Smooth muscle cell of trachea (primary cell): ENCODE measurements around the gene GPR4. TPM values are rescaled to one million over a fixed set of nuclear protein-coding genes. Genes with fewer than 3 reads are reported as not detected.

Source experiments
- total RNA-seq: library from RNA; depleted of rRNA; stranded (reverse); fragments of >200 nt; gene quantifications from 2 replicates; pipeline ENCODE4 v1.2.1, GENCODE V29; 2014

Gene GPR4
- 0.17 and 0.73 TPM in 2 replicates for total RNA-seq

DNA sequence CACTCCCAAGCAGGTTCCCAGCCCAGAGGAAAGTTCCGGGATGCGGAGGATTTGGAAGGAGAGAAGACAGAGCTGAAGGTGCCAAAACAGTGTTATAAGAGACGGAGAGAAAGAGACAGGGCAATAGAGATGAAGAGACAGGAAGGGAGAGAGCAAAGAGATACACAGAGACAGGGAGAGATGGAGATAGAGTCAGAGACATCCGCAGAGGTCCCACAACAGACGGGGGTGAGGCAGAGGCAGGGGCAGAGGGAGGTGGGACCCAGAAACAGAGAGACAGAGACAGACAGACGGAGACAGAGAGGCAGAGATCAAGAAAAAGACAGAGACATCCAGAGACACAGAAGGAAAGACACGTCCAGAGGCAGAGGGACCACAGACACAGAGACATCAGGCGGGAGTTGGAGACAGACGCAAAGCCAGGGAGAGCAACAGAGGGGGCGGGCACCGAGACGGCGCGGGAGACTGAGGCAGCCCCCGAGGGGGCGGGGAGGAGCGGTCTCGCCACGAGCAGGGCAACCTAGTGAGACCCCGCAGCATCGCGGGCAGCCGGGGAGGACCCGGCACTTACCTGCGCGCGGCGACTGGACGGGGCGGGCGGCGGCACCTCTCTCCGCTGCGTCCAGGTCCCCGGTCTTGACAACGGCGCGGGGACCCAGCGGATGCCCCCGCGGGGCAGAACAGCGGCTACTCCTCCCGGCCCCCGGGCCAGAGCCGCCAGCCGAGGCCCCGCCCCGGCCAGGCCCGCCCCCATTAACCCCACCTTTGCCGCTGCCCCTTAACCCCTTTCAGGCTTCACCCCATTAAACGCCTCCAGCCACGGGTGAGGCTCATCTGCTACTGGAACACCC is at the start of gene GPR4:
Gene GPR4 (minus strand): TSS at position 689 of the 851 bp plus-strand sequence. CDS start 10,346 bp downstream, outside the sequence.

DNA sequence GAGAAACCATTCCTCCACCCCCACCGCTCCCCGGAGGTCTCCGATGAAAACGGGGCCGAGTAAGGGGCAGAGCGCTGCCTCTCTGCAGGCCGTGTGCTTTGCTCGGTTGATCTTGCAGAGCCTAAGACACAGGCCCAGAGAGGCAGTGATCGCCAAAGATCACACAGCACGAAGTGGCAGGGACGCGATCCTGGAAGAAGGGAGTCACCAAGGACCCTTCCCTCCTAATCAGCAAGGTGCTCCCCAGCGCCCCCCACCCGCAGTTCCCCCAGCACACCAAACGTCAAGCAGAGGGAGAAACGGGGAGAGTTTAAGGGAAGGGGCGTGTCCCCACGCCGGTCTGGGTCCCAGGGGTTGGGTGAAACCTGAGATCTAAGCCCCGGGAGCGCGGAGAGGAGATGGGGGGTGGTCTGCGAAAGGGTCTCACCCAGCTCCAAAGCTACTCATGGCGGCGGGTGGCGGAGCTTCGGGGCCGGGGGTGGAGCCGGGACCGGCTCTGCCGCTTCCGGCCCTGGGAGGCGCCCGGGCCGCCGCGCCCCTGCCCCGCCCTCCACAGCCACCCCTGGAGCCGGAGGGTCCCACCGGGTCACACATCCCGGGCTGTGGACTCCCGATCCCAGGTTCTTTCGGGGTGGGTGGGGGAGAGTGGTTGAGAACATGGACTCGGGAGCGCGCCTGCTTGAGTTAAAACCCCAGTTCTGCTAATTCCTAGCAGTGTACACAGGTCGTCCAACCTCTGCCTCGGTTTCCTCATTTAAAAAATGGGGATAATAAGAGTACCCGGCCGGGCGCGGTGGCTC is 37.1 kb upstream of the GPR4 start, which contains the start of gene EML2:
Gene EML2 (minus strand): TSS at position 468 of the 800 bp plus-strand sequence. CDS start 21 bp downstream, at position 447.

DNA sequence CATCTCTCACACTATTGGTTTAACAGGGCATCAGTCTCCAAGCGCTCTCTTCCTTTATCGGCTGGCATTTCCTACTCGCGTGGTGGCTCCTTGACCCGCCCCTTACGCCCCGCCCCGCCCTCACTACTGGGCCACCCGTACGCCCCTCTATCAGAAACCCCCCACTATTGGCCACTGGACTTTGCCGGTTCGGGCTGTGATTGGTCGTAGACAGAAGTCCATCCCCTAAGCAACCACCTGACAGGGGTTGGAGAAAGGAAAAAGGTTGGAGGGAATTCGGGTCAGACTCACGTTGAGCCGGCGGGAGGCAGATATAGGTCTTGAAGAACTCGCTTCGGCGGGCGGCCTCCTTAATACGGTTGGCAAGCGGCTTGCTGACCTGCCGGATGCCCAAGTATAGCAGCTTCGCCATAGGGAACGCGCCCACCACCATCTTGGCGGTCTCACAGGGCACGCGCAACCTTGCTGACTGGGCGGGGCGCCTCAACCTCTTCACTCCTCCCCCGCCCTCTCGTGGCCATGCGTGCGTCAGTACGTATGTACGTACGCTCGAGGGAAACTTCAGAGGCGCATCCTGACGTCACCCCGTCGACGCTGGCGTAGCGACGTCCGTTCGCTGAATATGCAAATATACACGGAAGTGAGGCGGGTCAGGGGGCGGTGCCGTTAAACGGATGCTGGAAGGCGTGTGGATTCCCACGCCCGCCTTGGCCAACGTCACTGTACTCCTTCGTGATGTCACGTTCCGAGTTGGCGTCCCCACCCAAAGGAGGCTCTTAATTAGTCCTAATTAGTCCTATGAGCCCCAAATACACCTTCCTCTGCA is 17.5 kb downstream of the GPR4 start, which contains the start of gene OPA3:
Gene OPA3 (minus strand): TSS at position 471 of the 826 bp plus-strand sequence. CDS start 38 bp downstream, at position 433.

Other genes starting within 250 kb of the GPR4 start
- gene ERCC2, start 231.6 kb downstream of the GPR4 start, total RNA-seq, result 18.0 and 28.1 TPM in 2 replicates
- gene PPP1R13L, start 197.1 kb downstream of the GPR4 start, total RNA-seq, result 1.5 and 2.2 TPM in 2 replicates
- gene POLR1G, start 195.6 kb downstream of the GPR4 start, total RNA-seq, result 2.9 and 4.3 TPM in 2 replicates
- 78.7 and 79.7 TPM in 2 replicates for gene ERCC1, start 178.3 kb downstream of the GPR4 start, total RNA-seq
- gene FOSB, start 134.2 kb downstream of the GPR4 start, total RNA-seq, result 0.73 and 3.3 TPM in 2 replicates
- gene RTN2, start 105.2 kb downstream of the GPR4 start, total RNA-seq, result 12.9 and 14.0 TPM in 2 replicates
- gene PPM1N, start 103.8 kb downstream of the GPR4 start, total RNA-seq, result 3.3 and 4.1 TPM in 2 replicates
- 58.6 and 60.5 TPM in 2 replicates for gene VASP, start 94.7 kb downstream of the GPR4 start, total RNA-seq
- gene OPA3, start 17.4 kb downstream of the GPR4 start, total RNA-seq, result 5.5 and 6.5 TPM in 2 replicates
- 38.3 and 63.5 TPM in 2 replicates for gene EML2, start 37.2 kb upstream of the GPR4 start, total RNA-seq
- 0.29 TPM in 1 of 2 replicates, not detected in the other for gene GIPR, start 66.0 kb upstream of the GPR4 start, total RNA-seq
- gene SNRPD2, start 89.7 kb upstream of the GPR4 start, total RNA-seq, result 228 and 382 TPM in 2 replicates
- 9.6 and 11.1 TPM in 2 replicates for gene QPCTL, start 90.5 kb upstream of the GPR4 start, total RNA-seq
- gene FBXO46, start 128.7 kb upstream of the GPR4 start, total RNA-seq, result 5.2 and 9.1 TPM in 2 replicates
- not detected in 2 replicates for gene MEIOSIN, start 131.2 kb upstream of the GPR4 start, total RNA-seq
- 11.2 and 18.9 TPM in 2 replicates for gene SIX5, start 167.0 kb upstream of the GPR4 start, total RNA-seq
- gene DMPK, start 180.3 kb upstream of the GPR4 start, total RNA-seq, result 27.3 and 94.1 TPM in 2 replicates
- gene DMWD, start 190.6 kb upstream of the GPR4 start, total RNA-seq, result 38.8 and 43.2 TPM in 2 replicates
- gene RSPH6A, start 213.1 kb upstream of the GPR4 start, total RNA-seq, result 0.15 and 0.17 TPM in 2 replicates